CD14-positive monocyte (primary cell): Measurements from ENCODE around the gene SLC38A10. TPM values are rescaled to one million over a fixed set of nuclear protein-coding genes. Genes with fewer than 3 reads are reported as not detected.
A peak's percentile ranks its signal among the peaks of the same experiment; 100 is the strongest.

Source experiments
- DNase-seq, 3 donors: peaks; one replicate each; pipeline ENCODE4 v3.0.0-alpha.2; 2011 to 2022
- H2AFZ ChIP-seq: 2 replicates; pipeline ENCODE4 v1.6.0; 2012; ENCODE audit warnings: mild to moderate bottlenecking, low read depth, low read length, inconsistent platforms; ENCODE audit not compliant: insufficient read depth, poor library complexity, severe bottlenecking
- H3K27ac ChIP-seq, 2 donors: 1 replicate in 1 of 2; 2 replicates in 1 of 2; pipeline ENCODE4 v1.5.1; 2012 to 2013; ENCODE audit warnings: low read length in 2 of 2, control low read depth in 1 of 2, inconsistent platforms in 1 of 2, low read depth in 1 of 2, mild to moderate bottlenecking in 1 of 2
- H3K27me3 ChIP-seq, 2 donors: one replicate each; pipeline versions ENCODE4 v1.6.0 to v1.6.1; 2011 to 2013; ENCODE audit warnings: low read length in 2 of 2; ENCODE audit not compliant: control insufficient read depth in 2 of 2, insufficient read depth in 2 of 2
- H3K36me3 ChIP-seq, 2 donors: replicated peaks in 1 of 2; 1 replicate in 1 of 2; 2 replicates in 1 of 2; pipeline versions ENCODE4 v1.5.1 to v1.6.1; 2012 to 2013; ENCODE audit warnings: low read length in 2 of 2, control low read depth in 1 of 2, inconsistent platforms in 1 of 2, mild to moderate bottlenecking in 1 of 2; ENCODE audit not compliant: insufficient read depth in 2 of 2, control insufficient read depth in 1 of 2
- H3K4me1 ChIP-seq, 2 donors: 1 replicate in 1 of 2; 2 replicates in 1 of 2; pipeline versions ENCODE4 v1.5.1 to v1.6.1; 2012 to 2013; ENCODE audit warnings: low read length in 2 of 2, control low read depth in 1 of 2, inconsistent platforms in 1 of 2, mild to moderate bottlenecking in 1 of 2, moderate library complexity in 1 of 2; ENCODE audit not compliant: insufficient read depth in 2 of 2, control insufficient read depth in 1 of 2
- H3K4me2 ChIP-seq: replicated peaks from 2 replicates; pipeline ENCODE3; 2012; ENCODE audit warnings: low read length, moderate library complexity, mild to moderate bottlenecking; ENCODE audit not compliant: poor library complexity, severe bottlenecking; ENCODE audit errors: extremely low read depth
- H3K4me3 ChIP-seq, 3 experiments: fragments of 200-600 bp in 1 of 3; sonication (generic) in 1 of 3; replicated peaks in 1 of 3; 1 replicate in 2 of 3; 2 replicates in 1 of 3; pipeline ENCODE4 v1.5.1; 2011 to 2013; ENCODE audit warnings: low read length in 3 of 3, mild to moderate bottlenecking in 3 of 3, control low read depth in 2 of 3, low read depth in 2 of 3, inconsistent platforms in 1 of 3, moderate library complexity in 1 of 3
- H3K79me2 ChIP-seq: 2 replicates; pipeline ENCODE4 v1.6.0; 2012; ENCODE audit warnings: mild to moderate bottlenecking, control low read depth, inconsistent platforms, low read length, moderate library complexity; ENCODE audit not compliant: insufficient read depth
- H3K9ac ChIP-seq: 2 replicates; pipeline ENCODE4 v1.6.0; 2017; ENCODE audit warnings: low read length, mild to moderate bottlenecking; ENCODE audit not compliant: insufficient read depth, poor library complexity, severe bottlenecking
- H3K9me3 ChIP-seq, 2 donors: replicated peaks in 1 of 2; 1 replicate in 1 of 2; 2 replicates in 1 of 2; pipeline versions ENCODE4 v1.5.1 to v1.6.1; 2012 to 2013; ENCODE audit warnings: low read length in 2 of 2, control low read depth in 1 of 2; ENCODE audit not compliant: control insufficient read depth in 1 of 2, insufficient read depth in 1 of 2
- H4K20me1 ChIP-seq: 2 replicates; pipeline ENCODE4 v1.6.0; 2012; ENCODE audit warnings: mild to moderate bottlenecking, low read length, control low read depth, moderate library complexity; ENCODE audit not compliant: insufficient read depth
- H3K27ac Mint-ChIP-seq, 7 donors: one replicate each; pipeline ENCODE4 v1.8.0; 2020; ENCODE audit warnings: mild to moderate bottlenecking in 7 of 7, mixed read lengths in 7 of 7, moderate library complexity in 6 of 7, inconsistent platforms in 2 of 7
- H3K27me3 Mint-ChIP-seq, 3 donors: one replicate each; pipeline ENCODE4 v1.8.0; 2021 to 2022; ENCODE audit warnings: low read depth in 3 of 3, mild to moderate bottlenecking in 3 of 3, mixed read lengths in 3 of 3, moderate library complexity in 3 of 3, inconsistent platforms in 1 of 3
- H3K36me3 Mint-ChIP-seq, 2 donors: one replicate each; pipeline ENCODE4 v1.8.0; 2020; ENCODE audit warnings: mixed read lengths in 2 of 2, inconsistent platforms in 1 of 2, mild to moderate bottlenecking in 1 of 2
- H3K4me1 Mint-ChIP-seq: one replicate; pipeline ENCODE4 v1.8.0; 2020; ENCODE audit warnings: mild to moderate bottlenecking, mixed read lengths
- H3K4me3 Mint-ChIP-seq, 2 donors: one replicate each; pipeline ENCODE4 v1.8.0; 2020; ENCODE audit warnings: mild to moderate bottlenecking in 2 of 2, mixed read lengths in 2 of 2, moderate library complexity in 1 of 2
- H3K9me3 Mint-ChIP-seq, 7 donors: one replicate each; pipeline ENCODE4 v1.8.0; 2020 to 2022; ENCODE audit warnings: mixed read lengths in 7 of 7, mild to moderate bottlenecking in 6 of 7, moderate library complexity in 6 of 7, inconsistent platforms in 2 of 7
- WGBS: methylation state at CpG from one replicate; pipeline ENCODE4 v1.1.5; 2013; ENCODE audit warnings: missing lambda C conversion rate; ENCODE audit not compliant: insufficient coverage; 5-methylcytosine and 5-hydroxymethylcytosine counted together
- intact Hi-C, 2 donors: fragments of 100-400 bp; cut with micrococcal nuclease; formaldehyde crosslinking; loops; one replicate each; pipeline versions ENCODE4 v1.15.0 to v1.15.1; 2023
- polyA plus RNA-seq, 3 donors: library from polyadenylated mRNA; depleted of rRNA in 1 of 3; unstranded in 2 of 3; stranded (reverse) in 1 of 3; fragments of 300-500 nt in 2 of 3; fragments of >200 nt in 1 of 3; fragmentation: Illumina TruSeq in 2 of 3; gene quantifications; 1 replicate in 2 of 3; 2 replicates in 1 of 3; pipeline ENCODE4 v1.2.3, GENCODE V29; 2012 to 2021
- TF ChIP-seq, protein P1 (sequence below): fragments of 200-600 bp; IDR thresholded peaks from one replicate; pipeline ENCODE4 v1.8.0; 2022; ENCODE audit warnings: antibody characterized with exemption, mild to moderate bottlenecking

The SLC38A10 gene
- polyA plus RNA-seq, 3 donors, result 50.8 to 76.1 (median 68.4) TPM

DNA sequence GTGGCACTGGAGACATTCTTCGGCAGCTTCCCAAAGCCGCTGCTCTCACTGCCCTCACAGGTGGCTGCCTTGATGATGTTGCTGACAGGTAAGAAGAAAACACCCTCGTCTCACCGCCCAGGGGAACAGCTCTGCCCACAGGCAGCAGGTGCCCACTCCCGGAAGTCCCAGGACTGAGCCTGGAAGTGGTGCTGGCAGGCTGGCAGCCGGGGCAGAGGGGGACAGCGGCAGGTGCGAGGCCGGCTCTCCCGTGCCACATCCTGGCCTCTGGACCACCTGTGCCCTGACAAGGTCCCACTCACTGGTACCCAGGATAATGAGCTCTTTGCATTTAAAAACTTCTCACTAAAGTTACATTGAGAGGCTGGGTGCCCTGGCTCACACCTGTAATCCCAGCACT is 92.8 kb downstream of the SLC38A10 start:
- no peaks in the 10 kb centered on the region for H4K20me1 ChIP-seq
- WGBS, result 96% methylated on average over 10 of the region's 10 CpGs
- Mint-ChIP-seq H3K9me3 (no peaks in the 10 kb centered on the region), H3K4me3 (no peak overlapping the region), H3K36me3 (peaks cover 25 to 35% of the 10 kb centered on the region in 2 donors), H3K27me3 (no peaks in the 10 kb centered on the region), H3K4me1 (peaks cover 2% of the 10 kb centered on the region), H3K27ac (no peak overlapping the region)
- H3K4me3 ChIP-seq, result no peak overlapping the region
- TF ChIP-seq, protein P1, sequence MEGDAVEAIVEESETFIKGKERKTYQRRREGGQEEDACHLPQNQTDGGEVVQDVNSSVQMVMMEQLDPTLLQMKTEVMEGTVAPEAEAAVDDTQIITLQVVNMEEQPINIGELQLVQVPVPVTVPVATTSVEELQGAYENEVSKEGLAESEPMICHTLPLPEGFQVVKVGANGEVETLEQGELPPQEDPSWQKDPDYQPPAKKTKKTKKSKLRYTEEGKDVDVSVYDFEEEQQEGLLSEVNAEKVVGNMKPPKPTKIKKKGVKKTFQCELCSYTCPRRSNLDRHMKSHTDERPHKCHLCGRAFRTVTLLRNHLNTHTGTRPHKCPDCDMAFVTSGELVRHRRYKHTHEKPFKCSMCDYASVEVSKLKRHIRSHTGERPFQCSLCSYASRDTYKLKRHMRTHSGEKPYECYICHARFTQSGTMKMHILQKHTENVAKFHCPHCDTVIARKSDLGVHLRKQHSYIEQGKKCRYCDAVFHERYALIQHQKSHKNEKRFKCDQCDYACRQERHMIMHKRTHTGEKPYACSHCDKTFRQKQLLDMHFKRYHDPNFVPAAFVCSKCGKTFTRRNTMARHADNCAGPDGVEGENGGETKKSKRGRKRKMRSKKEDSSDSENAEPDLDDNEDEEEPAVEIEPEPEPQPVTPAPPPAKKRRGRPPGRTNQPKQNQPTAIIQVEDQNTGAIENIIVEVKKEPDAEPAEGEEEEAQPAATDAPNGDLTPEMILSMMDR, result no peak
- H3K36me3 ChIP-seq, result peaks cover 4 to 16% of the 10 kb centered on the region in 2 donors
- intact Hi-C loops, result no loop called here
- no peak for DNase-seq
- H3K4me2 ChIP-seq, result no peak overlapping the region
- H3K79me2 ChIP-seq, result no peaks in the 10 kb centered on the region
- H3K27me3 ChIP-seq, result no peaks in the 10 kb centered on the region
- no peak overlapping the region for H2AFZ ChIP-seq
- no peaks in the 10 kb centered on the region for H3K9me3 ChIP-seq
- H3K27ac ChIP-seq, result no peak overlapping the region
- no peak overlapping the region for H3K9ac ChIP-seq
- peaks cover 2 to 4% of the 10 kb centered on the region in 2 donors for H3K4me1 ChIP-seq

DNA sequence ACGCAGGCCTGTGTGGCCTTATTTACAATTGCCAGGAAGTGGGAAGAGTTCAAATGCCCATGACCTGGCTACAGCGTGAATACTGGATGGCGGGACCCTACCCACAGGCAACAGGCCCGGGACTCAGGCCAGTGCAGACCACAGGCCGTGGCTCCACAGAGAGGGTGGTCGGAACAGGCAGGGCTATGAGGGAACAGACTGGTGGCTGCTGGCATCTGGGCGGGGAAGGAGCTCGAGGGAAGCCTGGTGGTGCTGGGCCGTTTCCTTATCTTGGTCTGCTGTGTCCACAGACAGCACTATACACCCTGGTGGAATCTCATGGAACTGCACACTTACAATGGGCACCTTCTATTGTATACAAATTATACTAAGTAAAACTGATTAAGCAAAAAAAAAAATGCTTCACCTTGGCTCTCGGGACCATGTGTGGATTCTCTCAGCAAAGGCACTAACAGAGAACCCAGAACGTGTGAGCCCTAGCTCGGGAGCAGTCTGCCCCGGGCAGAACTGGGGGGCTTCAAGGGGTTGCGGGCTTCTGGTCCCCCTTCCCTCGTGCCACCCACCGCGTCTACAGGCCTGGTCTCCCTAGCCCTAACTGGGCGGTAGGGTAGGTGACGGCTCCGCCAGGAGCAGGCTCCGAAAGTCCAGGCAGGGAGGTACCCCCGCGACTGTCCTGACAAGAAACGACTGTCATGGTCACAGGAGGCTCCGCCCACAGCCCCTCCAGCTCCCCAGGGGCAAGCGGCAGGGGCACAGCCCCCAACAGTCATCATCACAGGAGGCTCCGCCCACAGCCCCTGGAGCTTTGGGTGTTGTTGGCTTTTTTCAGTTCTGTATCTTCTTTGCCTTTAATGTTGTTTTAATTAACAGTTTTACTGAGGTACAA is 94.2 kb downstream of the SLC38A10 start:
- 74% methylated on average over 15 of the region's 27 CpGs for WGBS
- Mint-ChIP-seq H3K4me3 (peak overlapping the region in 1 of 2 donors; percentile 48), H3K36me3 (peaks cover 18 to 33% of the 10 kb centered on the region in 2 donors), H3K27me3 (no peaks in the 10 kb centered on the region), H3K9me3 (no peaks in the 10 kb centered on the region), H3K27ac (no peak overlapping the region), H3K4me1 (peaks cover 2% of the 10 kb centered on the region)
- intact Hi-C loops, result loop anchor here (1.0 to 2.0 kb wide), 2 partner anchors 58 to 59 kb away; no protein-coding TSS in a partner anchor
- peaks cover 4 to 16% of the 10 kb centered on the region in 2 donors for H3K36me3 ChIP-seq
- peak; percentile 70 to 82 (median 75) for DNase-seq
- no peak overlapping the region for H3K9ac ChIP-seq
- TF ChIP-seq, protein P1, result peak; percentile 83
- H4K20me1 ChIP-seq, result no peaks in the 10 kb centered on the region
- no peaks in the 10 kb centered on the region for H3K9me3 ChIP-seq
- H3K4me3 ChIP-seq, result no peak overlapping the region
- peak overlapping the region; percentile 60 for H2AFZ ChIP-seq
- H3K4me1 ChIP-seq, result peaks cover 2 to 4% of the 10 kb centered on the region in 2 donors
- H3K27ac ChIP-seq, result no peak overlapping the region
- H3K4me2 ChIP-seq, result no peak overlapping the region
- no peaks in the 10 kb centered on the region for H3K27me3 ChIP-seq
- H3K79me2 ChIP-seq, result no peaks in the 10 kb centered on the region
